AG08395 (cell line): ENCODE measurements around the gene TBC1D22A.
"Not testable (repeated sequence)": the region's sequence is repeated elsewhere in the genome, so short reads cannot be mapped to it uniquely, and the experiment has no call there.

Experiments
- DNase-seq: peaks from one replicate; pipeline ENCODE4 v3.0.0; 2012; ENCODE audit warnings: mixed read lengths, low spot score

The TBC1D22A gene

DNA sequence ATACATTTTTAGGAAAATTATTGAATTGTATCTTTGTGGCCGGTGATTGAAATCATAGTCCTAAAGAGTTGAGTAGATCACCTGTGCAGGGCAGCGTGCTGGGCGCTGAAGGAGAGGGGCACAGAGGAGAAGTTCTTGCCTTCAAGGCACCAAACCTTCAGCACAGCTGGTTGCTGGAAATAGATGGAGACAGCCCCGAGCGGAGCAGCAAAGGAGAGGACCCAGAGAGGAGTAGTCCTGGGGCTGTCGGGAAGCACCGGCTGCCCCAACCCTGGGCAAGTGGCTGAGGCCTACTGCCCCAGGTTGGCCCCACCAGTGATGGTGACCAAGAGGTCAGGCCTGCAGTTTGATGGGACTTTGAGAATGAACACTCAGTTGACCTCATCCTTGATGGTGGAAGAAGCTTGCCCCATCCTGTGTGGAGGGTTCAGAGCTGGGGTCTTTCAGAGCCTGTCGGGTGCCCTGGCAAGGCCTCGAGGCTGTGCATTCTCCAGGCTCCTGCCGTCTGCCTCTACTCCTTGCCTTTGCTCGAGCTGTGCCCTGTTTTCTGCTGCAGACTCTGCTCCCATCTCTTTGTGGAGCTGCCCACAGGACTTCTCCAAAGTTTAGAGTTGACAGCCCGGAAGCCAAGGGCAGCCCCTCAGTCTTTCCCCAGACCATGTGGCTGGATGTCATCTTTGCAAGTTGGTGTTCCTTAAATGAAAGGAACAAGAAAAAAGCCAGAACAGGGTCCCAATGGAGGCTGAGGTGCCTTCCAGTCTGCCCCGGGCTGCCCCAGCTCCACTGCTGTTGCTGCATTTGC lies 285.1 kb downstream of the TBC1D22A start:
- no peak for DNase-seq

- DNase-seq: no peak
These were observed 285.9 kb downstream of the TBC1D22A start for GRCh38 chr22:47048123-47049077.

DNA sequence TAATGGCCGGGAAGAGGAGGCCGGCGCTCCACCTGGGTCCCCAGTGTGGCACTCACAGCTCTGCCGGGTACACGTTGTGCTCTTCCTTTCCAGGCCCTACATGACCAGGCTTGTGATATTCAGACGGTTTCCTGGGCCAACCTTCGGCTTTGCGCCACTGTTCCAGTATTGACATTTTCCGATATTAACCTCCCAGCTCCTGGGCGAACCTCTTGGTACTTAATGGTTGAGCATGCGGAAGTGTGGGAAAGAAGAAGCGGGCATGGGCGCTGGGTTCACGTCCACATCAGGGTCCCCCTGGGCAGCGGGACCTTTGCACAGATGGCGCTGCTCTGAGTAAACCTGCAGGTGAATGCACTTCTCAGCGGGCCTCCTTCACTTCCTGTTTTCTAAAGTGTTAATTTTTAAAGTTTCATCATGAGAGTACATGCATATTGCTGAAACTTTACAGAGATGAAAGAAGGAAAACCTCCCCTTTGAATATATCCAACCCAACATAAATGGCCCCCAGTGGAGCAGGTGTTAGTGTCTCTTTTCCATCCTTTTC lies 286.7 kb downstream of the TBC1D22A start:
- DNase-seq: no peak

- DNase-seq: not testable (repeated sequence)
These were observed 287.4 kb downstream of the TBC1D22A start for GRCh38 chr22:47049736-47050400.

DNA sequence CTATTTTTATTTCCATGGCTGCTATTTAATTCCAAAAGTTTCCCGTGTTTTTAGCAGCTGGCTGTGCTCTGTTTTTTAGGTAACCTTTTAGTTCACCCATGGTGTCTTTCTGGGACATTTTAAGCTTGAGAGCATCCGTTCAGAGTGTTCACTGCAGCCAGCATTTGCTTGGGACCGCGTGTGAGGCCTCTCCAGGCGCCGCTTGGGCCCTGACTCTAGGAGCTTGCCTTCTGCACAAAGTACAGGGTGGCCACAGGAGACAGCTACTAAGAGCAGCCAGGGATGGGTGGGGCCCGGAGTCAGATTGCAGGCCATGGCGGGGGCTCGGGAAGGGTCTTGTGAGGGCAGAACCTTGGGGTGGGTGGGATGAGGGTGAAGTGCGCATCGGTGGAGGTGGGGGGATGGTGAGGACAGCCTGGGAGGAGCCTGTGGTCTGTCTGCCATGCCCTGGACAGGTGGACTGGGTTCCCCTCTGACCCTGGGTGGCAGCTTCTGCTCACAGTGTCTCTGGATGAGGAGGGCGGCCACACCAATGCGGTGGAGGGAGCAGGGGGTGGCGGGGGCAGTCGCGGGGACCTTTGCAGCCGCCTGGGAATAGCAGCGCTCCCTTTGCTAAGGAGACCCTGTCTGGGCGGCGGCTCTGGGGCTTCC lies 288.1 kb downstream of the TBC1D22A start:
- DNase-seq: no peak

- no peak for DNase-seq
These were observed 289.1 kb downstream of the TBC1D22A start for GRCh38 chr22:47051441-47052071.

- DNase-seq: no peak
These were observed 290.0 kb downstream of the TBC1D22A start for GRCh38 chr22:47052236-47053012.

DNA sequence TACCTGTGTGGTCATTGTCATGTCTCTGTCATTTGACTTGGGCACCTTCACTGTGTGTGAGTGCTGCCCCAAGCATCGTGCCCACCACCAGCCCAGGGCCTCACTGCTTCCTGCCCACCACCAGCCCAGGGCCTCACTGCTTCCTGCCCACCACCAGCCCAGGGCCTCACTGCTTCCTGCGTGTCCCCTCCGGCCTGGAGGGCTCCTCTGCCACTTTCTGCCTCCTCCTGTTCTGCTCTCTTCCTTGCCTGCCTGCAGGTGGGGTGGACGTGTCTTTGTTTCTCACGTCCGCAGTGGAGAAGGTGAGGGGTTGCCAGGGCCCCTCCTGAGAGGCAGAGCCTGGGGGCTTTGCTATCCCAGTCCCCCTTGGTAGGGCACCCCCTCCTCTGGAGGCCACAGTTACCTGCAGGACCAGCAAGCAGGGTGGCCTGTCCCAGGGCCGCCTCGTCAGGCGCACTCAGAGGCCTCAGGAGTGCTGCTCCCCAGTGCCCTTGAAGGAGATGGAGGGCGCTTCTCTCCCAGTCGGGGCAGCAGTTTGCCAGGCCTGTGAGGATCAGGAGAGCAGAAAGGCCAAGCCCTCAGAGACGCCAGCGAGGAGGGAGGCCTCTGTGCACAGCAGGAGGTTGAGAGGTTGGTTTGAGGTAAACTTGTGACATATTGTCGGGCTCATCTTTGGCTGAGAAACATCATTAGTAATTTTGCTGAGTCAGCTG lies 290.7 kb downstream of the TBC1D22A start:
- no peak for DNase-seq

- peak; percentile 59 for DNase-seq
These were observed 291.3 kb downstream of the TBC1D22A start for GRCh38 chr22:47053726-47054141.

DNA sequence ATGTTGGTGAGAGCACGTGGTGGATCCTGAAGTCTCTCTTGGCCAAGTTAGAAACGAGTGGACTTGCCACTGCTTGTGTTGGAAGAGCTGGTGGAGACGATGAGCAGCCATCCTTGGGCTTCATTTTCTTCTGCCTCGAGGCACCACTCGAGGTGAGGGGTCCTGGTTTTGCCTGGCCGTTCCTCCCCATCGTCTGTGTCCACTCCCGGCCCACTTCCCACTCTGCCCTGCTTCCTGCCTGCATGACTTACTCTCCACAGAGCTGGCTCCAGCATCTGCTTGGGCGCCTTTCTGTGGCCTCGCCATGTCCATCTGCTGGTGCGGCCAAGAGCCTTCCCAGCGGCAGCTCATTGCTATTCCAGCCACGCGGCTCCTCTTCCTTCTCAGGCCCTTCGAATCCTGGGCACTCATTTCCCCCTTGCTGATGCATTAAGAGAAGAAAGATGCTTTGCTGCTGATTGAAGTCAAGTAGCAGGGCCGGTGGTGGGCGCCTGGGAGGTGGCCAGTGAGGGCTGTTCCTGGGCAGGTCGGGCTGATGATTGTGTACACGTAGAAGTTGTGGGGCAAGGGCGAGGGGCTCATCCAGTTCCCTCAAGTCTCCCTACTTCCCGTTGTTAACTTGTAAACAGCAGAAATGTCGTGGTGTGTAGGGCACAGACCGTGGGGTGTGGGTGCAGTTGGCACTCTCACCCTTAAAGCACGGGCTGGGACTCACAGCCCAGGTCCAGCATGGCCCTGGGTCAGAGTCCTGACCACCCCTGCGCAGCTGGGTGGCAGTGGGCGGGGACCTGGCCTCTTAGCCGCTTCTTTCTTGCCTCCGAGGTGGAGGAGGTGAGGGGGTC lies 292.0 kb downstream of the TBC1D22A start:
- DNase-seq: no peak

DNA sequence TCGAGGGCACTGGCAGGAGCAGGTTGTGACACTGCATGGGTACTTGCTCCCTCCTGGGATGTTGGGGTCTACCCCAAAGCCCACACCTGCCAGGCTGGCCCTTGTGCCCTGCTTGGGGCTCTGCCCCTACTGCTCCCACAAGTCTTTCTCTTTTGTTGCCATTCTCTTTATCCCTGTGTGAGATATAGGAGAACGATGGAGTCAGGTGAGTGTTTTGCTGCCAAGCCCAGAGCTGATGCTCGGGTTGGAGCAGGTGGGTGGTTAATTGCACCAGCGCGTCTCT lies 292.6 kb downstream of the TBC1D22A start:
- no peak for DNase-seq

- no peak for DNase-seq
These were observed 293.0 kb downstream of the TBC1D22A start for GRCh38 chr22:47055461-47055860.

GRCh38 chr22:47055921-47056320 lies 293.5 kb downstream of the TBC1D22A start:
- no peak for DNase-seq

GRCh38 chr22:47056361-47056760 lies 293.9 kb downstream of the TBC1D22A start:
- DNase-seq: no peak

GRCh38 chr22:47056776-47057470 lies 294.5 kb downstream of the TBC1D22A start:
- DNase-seq: no peak

DNA sequence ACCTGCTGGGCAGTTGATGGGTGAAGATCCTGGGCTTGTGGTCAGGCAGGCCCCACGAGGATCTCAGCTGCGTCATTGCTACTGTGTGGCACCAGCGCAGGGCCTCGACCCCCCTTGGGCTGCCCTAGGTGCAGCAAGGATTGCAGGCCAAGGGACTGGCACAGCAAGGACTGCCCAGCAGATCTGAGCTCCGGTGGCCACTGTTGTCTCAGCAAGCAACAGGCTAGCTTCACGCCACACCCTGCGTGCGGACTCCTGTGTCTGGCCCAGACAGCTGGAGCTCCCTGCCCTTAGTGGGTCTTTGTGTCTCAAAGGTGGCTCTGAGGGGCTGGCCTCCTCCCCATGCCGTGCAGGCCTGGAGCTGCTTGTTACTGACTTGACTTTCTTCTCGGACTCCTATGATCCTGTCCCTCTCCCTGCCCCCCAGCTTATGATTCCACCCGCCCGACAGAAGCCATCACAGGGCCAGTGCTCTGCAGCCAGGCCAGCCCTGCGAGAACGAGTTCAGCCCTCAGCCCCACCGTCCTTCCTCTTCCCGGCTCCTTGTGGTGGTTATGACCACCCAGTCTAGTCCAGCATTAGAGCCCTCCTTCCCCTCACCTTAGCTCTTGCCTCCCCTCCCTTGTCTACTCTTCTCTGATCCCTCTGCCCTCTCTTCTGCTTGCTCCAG lies 295.6 kb downstream of the TBC1D22A start:
- DNase-seq: no peak

GRCh38 chr22:47059076-47059475 lies 296.6 kb downstream of the TBC1D22A start:
- DNase-seq: no peak

DNA sequence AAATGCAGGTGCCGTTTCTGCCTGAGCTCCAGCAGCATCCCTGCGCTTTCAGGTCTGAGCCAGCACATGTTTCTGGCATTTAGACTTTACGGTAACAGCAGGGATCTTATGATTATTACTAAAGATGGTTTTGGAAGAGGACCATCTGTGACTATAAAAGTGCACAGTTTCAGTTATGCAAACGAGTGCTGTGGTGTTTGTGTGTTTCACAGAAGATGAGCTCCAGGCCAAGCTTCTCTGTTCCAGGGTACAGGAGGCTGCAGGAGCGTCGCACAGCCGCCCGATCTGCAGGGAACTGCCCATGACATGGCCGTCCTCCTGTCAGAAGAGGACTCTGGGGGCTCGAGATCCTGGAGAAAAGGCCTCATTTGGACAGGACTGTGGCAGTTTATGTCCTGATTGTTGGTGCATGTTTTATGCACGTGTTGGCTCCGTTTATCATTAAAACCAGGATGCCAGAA lies 297.3 kb downstream of the TBC1D22A start:
- DNase-seq: no peak
